M059J (cell line): Measurements from ENCODE around the gene TEN1. TPM values are rescaled to one million over a fixed set of nuclear protein-coding genes. Genes with fewer than 3 reads are reported as not detected.

ENCODE experiments used
- total RNA-seq: library from RNA; depleted of rRNA; stranded (reverse); fragments of >200 nt; shearing (Covaris generic); gene quantifications from 2 replicates; pipeline ENCODE4 v1.2.3, GENCODE V29; 2014; rRNA removed

TEN1 gene
- total RNA-seq, 1 experiment from 2014 or later: 14.3 TPM

Other genes starting within 250 kb of the TEN1 start
- gene GALK1, start 214.0 kb upstream of the TEN1 start, total RNA-seq: 20.4 and 31.6 TPM in 2 replicates
- 23.2 and 26.7 TPM in 2 replicates for gene UNK, start 194.4 kb upstream of the TEN1 start, total RNA-seq
- 0.07 TPM in 1 of 2 replicates, not detected in the other for gene UNC13D, start 134.8 kb upstream of the TEN1 start, total RNA-seq
- 32.5 and 35.8 TPM in 2 replicates for gene WBP2, start 123.9 kb upstream of the TEN1 start, total RNA-seq
- gene TRIM47, start 100.7 kb upstream of the TEN1 start, total RNA-seq: 3.8 and 6.6 TPM in 2 replicates
- 6.4 and 11.1 TPM in 2 replicates for gene TRIM65, start 82.3 kb upstream of the TEN1 start, total RNA-seq
- 30.3 and 39.4 TPM in 2 replicates for gene MRPL38, start 74.4 kb upstream of the TEN1 start, total RNA-seq
- gene FBF1, start 38.2 kb upstream of the TEN1 start, total RNA-seq: 14.4 and 18.7 TPM in 2 replicates
- 16.7 and 22.4 TPM in 2 replicates for gene ACOX1, start 74 bp upstream of the TEN1 start, total RNA-seq
- 0.30 and 1.6 TPM in 2 replicates for gene CDK3, start 21.6 kb downstream of the TEN1 start, total RNA-seq
- gene EVPL, start 48.1 kb downstream of the TEN1 start, total RNA-seq: not detected in 2 replicates
- 19.0 and 28.5 TPM in 2 replicates for gene SRP68, start 93.3 kb downstream of the TEN1 start, total RNA-seq
- gene GALR2, start 95.5 kb downstream of the TEN1 start, total RNA-seq: 0.30 and 0.96 TPM in 2 replicates
- 0.02 TPM in 1 of 2 replicates, not detected in the other for gene ZACN, start 99.9 kb downstream of the TEN1 start, total RNA-seq
- 39.0 and 69.9 TPM in 2 replicates for gene EXOC7, start 124.5 kb downstream of the TEN1 start, total RNA-seq
- gene FOXJ1, start 162.0 kb downstream of the TEN1 start, total RNA-seq: not detected in 2 replicates